ENCODE results near the gene DRC3.

DNA sequence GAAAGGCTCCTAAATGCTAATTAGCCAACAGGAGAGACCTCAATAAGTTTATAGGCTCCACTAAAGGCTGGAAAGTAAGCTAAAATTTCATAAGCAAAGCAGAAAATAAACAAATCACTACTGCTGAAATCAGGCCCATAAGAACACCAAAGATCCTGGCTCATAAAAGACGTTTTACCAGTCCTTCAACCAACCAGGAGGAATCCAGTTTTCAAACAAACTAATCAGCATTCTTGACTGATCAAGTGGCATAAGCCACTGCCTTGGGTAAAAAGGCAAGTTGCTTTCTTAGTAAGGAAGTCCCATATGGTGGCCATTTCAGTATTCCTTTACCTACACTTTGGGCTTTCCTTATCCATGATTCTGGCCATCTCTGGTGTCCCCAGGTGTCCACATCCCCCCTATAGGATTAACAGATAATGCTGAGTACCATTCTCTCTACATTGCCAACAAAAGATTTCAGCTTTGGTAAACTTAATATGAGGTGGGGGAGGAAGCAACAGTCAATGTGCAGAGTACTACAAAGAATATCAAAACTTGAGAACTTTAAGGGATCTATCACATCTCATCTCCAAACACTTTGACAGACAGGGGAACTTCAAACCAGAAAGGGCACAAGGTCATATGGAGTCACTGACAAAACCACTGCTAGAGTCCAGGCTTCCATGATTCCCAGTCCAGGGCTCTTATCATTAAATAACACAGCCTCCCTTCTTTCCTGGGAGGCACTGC is 1.8 kb upstream of the DRC3 start:
- TF ChIP-seq, protein P1, sequence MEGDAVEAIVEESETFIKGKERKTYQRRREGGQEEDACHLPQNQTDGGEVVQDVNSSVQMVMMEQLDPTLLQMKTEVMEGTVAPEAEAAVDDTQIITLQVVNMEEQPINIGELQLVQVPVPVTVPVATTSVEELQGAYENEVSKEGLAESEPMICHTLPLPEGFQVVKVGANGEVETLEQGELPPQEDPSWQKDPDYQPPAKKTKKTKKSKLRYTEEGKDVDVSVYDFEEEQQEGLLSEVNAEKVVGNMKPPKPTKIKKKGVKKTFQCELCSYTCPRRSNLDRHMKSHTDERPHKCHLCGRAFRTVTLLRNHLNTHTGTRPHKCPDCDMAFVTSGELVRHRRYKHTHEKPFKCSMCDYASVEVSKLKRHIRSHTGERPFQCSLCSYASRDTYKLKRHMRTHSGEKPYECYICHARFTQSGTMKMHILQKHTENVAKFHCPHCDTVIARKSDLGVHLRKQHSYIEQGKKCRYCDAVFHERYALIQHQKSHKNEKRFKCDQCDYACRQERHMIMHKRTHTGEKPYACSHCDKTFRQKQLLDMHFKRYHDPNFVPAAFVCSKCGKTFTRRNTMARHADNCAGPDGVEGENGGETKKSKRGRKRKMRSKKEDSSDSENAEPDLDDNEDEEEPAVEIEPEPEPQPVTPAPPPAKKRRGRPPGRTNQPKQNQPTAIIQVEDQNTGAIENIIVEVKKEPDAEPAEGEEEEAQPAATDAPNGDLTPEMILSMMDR (optimal IDR thresholded peaks at IDR 0.05 in 1 of 3, IDR thresholded peaks at IDR 0.05 in 1 of 3, conservative IDR thresholded peaks at IDR 0.05 in 1 of 3; ENCODE audit: extremely low read depth in 1 of 3, insufficient read depth in 2 of 3, low read length in 3 of 3) = no peak
- TF ChIP-seq EZH2 (IDR thresholded peaks at IDR 0.05; ENCODE audit: low read length) = no peak
